WTC11 (cell line): ENCODE results near the gene STRIP1.

Experiments
- ZBTB21 ChIP-seq: sonication (generic); formaldehyde crosslinking; IDR thresholded peaks from 2 replicates; pipeline ENCODE4 v1.8.1; 2023; ENCODE audit warnings: mild to moderate bottlenecking, missing genetic modification reagents, borderline replicate concordance
- TF ChIP-seq, protein P1 (sequence below): fragments of 200-600 bp; IDR thresholded peaks from 2 replicates; pipeline ENCODE4 v1.8.0; 2022; ENCODE audit warnings: antibody characterized with exemption
- TF ChIP-seq, protein P2 (sequence below): sonication (generic); formaldehyde crosslinking; IDR thresholded peaks from 2 replicates; pipeline ENCODE4 v1.8.0; 2022; ENCODE audit warnings: mild to moderate bottlenecking, missing genetic modification reagents

DNA sequence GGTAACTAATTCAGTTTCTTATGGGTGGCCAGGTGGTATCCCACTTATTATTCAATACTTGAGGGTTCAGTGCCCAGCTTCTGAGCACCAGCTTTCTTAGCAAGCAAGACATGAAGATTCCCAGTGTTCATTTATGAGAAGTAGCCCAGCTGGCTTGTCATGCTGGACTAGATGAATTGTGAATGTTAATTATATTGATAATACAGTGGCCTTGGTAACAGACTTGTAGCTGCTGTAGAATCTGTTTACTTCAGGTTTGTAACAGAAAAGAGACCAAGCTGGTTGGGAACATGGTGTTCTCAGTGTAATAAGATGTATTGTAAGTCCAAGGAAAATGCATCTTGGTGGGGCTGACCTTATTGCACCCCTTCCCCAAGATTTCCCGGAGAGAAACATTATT is 39.8 kb upstream of the STRIP1 start:
- TF ChIP-seq, protein P1, sequence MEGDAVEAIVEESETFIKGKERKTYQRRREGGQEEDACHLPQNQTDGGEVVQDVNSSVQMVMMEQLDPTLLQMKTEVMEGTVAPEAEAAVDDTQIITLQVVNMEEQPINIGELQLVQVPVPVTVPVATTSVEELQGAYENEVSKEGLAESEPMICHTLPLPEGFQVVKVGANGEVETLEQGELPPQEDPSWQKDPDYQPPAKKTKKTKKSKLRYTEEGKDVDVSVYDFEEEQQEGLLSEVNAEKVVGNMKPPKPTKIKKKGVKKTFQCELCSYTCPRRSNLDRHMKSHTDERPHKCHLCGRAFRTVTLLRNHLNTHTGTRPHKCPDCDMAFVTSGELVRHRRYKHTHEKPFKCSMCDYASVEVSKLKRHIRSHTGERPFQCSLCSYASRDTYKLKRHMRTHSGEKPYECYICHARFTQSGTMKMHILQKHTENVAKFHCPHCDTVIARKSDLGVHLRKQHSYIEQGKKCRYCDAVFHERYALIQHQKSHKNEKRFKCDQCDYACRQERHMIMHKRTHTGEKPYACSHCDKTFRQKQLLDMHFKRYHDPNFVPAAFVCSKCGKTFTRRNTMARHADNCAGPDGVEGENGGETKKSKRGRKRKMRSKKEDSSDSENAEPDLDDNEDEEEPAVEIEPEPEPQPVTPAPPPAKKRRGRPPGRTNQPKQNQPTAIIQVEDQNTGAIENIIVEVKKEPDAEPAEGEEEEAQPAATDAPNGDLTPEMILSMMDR = no peak
- TF ChIP-seq, protein P2, sequence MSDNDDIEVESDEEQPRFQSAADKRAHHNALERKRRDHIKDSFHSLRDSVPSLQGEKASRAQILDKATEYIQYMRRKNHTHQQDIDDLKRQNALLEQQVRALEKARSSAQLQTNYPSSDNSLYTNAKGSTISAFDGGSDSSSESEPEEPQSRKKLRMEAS (CRISPR knock-in tag) = no peak
- TF ChIP-seq ZBTB21 (CRISPR knock-in tag) = no peak
